HepG2 (cell line): ENCODE results near the gene PRRT1B. TPM values are rescaled to one million over a fixed set of nuclear protein-coding genes. Genes with fewer than 3 reads are reported as not detected.

ENCODE experiments used
- CCAR2 ChIP-seq: fragments of 200-400 bp; formaldehyde crosslinking; optimal IDR thresholded peaks from 2 replicates; pipeline ENCODE3; 2018; ENCODE audit warnings: low read depth, mild to moderate bottlenecking, low read length, moderate library complexity
- ELF3 ChIP-seq: IDR thresholded peaks from 2 replicates; pipeline ENCODE4 v1.6.1; 2016; ENCODE audit warnings: missing genetic modification reagents, missing compliant biosample characterization
- FOXA1 ChIP-seq, 2 experiments: fragments of 450-650 bp in 1 of 2; sonication (generic) in 1 of 2; formaldehyde crosslinking in 1 of 2; IDR thresholded peaks; 2 replicates each; pipeline versions ENCODE4 v1.4.0 to v1.6.1; 2016 to 2020; ENCODE audit warnings: missing genetic modification reagents in 1 of 2
- HNF1B ChIP-seq: sonication (generic); formaldehyde crosslinking; IDR thresholded peaks from 2 replicates; pipeline ENCODE4 v1.5.1; 2020; ENCODE audit warnings: mild to moderate bottlenecking, moderate library complexity, missing genetic modification reagents
- HNF4A ChIP-seq: sonication (generic); formaldehyde crosslinking; IDR thresholded peaks from 2 replicates; pipeline ENCODE4 v1.4.0; 2020; ENCODE audit warnings: missing genetic modification reagents
- NFYB ChIP-seq: sonication (generic); formaldehyde crosslinking; IDR thresholded peaks from 2 replicates; pipeline ENCODE4 v1.4.0; 2020; ENCODE audit warnings: missing genetic modification reagents
- ONECUT2 ChIP-seq: sonication (generic); formaldehyde crosslinking; IDR thresholded peaks from 2 replicates; pipeline ENCODE4 v1.4.0; 2020; ENCODE audit warnings: missing genetic modification reagents
- TAF1 ChIP-seq: sonication (generic); formaldehyde crosslinking; IDR thresholded peaks from 2 replicates; pipeline ENCODE4 v1.4.0; 2020; ENCODE audit warnings: missing genetic modification reagents
- ZNF138 ChIP-seq: sonication (generic); formaldehyde crosslinking; IDR thresholded peaks from 2 replicates; pipeline ENCODE4 v1.5.0; 2020; ENCODE audit warnings: mild to moderate bottlenecking, low read depth, missing genetic modification reagents
- ZNF430 ChIP-seq: sonication (generic); formaldehyde crosslinking; IDR thresholded peaks from 2 replicates; pipeline ENCODE4 v1.9.0; 2021; ENCODE audit warnings: mild to moderate bottlenecking, missing genetic modification reagents
- ZNF451 ChIP-seq: sonication (generic); formaldehyde crosslinking; IDR thresholded peaks from 2 replicates; pipeline ENCODE4 v1.5.0; 2020; ENCODE audit warnings: mild to moderate bottlenecking, missing genetic modification reagents
- ZNF460 ChIP-seq: sonication (generic); formaldehyde crosslinking; IDR thresholded peaks from 2 replicates; pipeline ENCODE4 v1.5.1; 2020; ENCODE audit warnings: missing genetic modification reagents, mild to moderate bottlenecking, borderline replicate concordance
- ZNF547 ChIP-seq: sonication (generic); formaldehyde crosslinking; IDR thresholded peaks from 2 replicates; pipeline ENCODE4 v1.5.1; 2020; ENCODE audit warnings: mild to moderate bottlenecking, missing genetic modification reagents
- ZNF652 ChIP-seq: IDR thresholded peaks from 2 replicates; pipeline ENCODE4 v1.6.1; 2016; ENCODE audit warnings: low read depth, borderline replicate concordance
- ZNF747 ChIP-seq: sonication (generic); formaldehyde crosslinking; IDR thresholded peaks from 2 replicates; pipeline ENCODE4 v1.8.1; 2023; ENCODE audit warnings: missing genetic modification reagents, mild to moderate bottlenecking, borderline replicate concordance
- ZNF788 ChIP-seq: sonication (generic); formaldehyde crosslinking; IDR thresholded peaks from 2 replicates; pipeline ENCODE4 v1.5.0; 2020; ENCODE audit warnings: mild to moderate bottlenecking, missing genetic modification reagents, borderline replicate concordance
- ZNF790 ChIP-seq: sonication (generic); formaldehyde crosslinking; IDR thresholded peaks from 2 replicates; pipeline ENCODE4 v1.8.0; 2022; ENCODE audit warnings: missing genetic modification reagents, mild to moderate bottlenecking, borderline replicate concordance
- polyA plus RNA-seq, 8 experiments: library from polyadenylated mRNA; depleted of rRNA in 3 of 8; stranded (reverse) in 7 of 8; unstranded in 1 of 8; fragments of >200 nt; fragmentation: Illumina TruSeq in 4 of 8; extraction: Trizol in 4 of 8; gene quantifications; 2 replicates each; pipeline versions ENCODE4 v1.2.1 to v1.2.3, GENCODE V29; 2011 to 2016; ENCODE audit warnings: low read depth in 4 of 8, missing spikeins in 1 of 8, mixed read lengths in 1 of 8; ENCODE audit not compliant: insufficient read depth in 1 of 8
- total RNA-seq, 5 experiments: library from RNA; depleted of rRNA; stranded (reverse); fragments of >200 nt; fragmentation: Illumina TruSeq; extraction: Trizol; gene quantifications; 2 replicates each; pipeline ENCODE4 v1.2.3, GENCODE V29; 2016; ENCODE audit warnings: low read depth in 1 of 5
- TF ChIP-seq, protein P1 (sequence below): sonication (generic); formaldehyde crosslinking; IDR thresholded peaks from 2 replicates; pipeline ENCODE4 v1.5.1; 2020; ENCODE audit warnings: mild to moderate bottlenecking, missing genetic modification reagents, moderate library complexity
- TF ChIP-seq, protein P2 (sequence below): sonication (generic); formaldehyde crosslinking; conservative IDR thresholded peaks from 2 replicates; pipeline ENCODE4 v1.8.0; 2022; ENCODE audit warnings: mild to moderate bottlenecking, moderate library complexity, missing genetic modification reagents
- TF ChIP-seq, protein P3 (sequence below): IDR thresholded peaks from 2 replicates; pipeline ENCODE4 v1.6.1; 2016; ENCODE audit warnings: low read depth

Gene PRRT1B
- total and polyA plus RNA-seq, 2 of the 13 experiments (the other 11 are each of a cell fraction or from before 2014, with no cell fraction given), result not detected

- TF ChIP-seq NFYB (CRISPR knock-in tag), result peak; percentile 34; the same call in 1 of the 2 replicates
- no peak for TF ChIP-seq ZNF460 (CRISPR knock-in tag)
- peak; percentile 77; the same call in 1 of the 2 replicates for TF ChIP-seq ZNF788
- no peak for TF ChIP-seq FOXA1 (IDR thresholded peaks at IDR 0.05)
- peak; percentile 60 for TF ChIP-seq FOXA1 (CRISPR knock-in tag; IDR thresholded peaks at IDR 0.05)
- peak; percentile 43; the same call in 1 of the 2 replicates for TF ChIP-seq HNF1B (CRISPR knock-in tag)
- TF ChIP-seq ZNF747, result peak; percentile 41; the same call in 1 of the 2 replicates
- no peak for TF ChIP-seq ZNF547
- TF ChIP-seq ONECUT2 (CRISPR knock-in tag), result peak; percentile 67; the same call in 1 of the 2 replicates
- TF ChIP-seq ZNF138 (CRISPR knock-in tag), result no peak
- TF ChIP-seq CCAR2, result no peak
- peak; percentile 87 for TF ChIP-seq ELF3 (CRISPR knock-in tag)
- TF ChIP-seq, protein P1, sequence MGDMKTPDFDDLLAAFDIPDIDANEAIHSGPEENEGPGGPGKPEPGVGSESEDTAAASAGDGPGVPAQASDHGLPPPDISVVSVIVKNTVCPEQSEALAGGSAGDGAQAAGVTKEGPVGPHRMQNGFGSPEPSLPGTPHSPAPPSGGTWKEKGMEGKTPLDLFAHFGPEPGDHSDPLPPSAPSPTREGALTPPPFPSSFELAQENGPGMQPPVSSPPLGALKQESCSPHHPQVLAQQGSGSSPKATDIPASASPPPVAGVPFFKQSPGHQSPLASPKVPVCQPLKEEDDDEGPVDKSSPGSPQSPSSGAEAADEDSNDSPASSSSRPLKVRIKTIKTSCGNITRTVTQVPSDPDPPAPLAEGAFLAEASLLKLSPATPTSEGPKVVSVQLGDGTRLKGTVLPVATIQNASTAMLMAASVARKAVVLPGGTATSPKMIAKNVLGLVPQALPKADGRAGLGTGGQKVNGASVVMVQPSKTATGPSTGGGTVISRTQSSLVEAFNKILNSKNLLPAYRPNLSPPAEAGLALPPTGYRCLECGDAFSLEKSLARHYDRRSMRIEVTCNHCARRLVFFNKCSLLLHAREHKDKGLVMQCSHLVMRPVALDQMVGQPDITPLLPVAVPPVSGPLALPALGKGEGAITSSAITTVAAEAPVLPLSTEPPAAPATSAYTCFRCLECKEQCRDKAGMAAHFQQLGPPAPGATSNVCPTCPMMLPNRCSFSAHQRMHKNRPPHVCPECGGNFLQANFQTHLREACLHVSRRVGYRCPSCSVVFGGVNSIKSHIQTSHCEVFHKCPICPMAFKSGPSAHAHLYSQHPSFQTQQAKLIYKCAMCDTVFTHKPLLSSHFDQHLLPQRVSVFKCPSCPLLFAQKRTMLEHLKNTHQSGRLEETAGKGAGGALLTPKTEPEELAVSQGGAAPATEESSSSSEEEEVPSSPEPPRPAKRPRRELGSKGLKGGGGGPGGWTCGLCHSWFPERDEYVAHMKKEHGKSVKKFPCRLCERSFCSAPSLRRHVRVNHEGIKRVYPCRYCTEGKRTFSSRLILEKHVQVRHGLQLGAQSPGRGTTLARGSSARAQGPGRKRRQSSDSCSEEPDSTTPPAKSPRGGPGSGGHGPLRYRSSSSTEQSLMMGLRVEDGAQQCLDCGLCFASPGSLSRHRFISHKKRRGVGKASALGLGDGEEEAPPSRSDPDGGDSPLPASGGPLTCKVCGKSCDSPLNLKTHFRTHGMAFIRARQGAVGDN (CRISPR knock-in tag), result peak; percentile 99
- no peak for TF ChIP-seq ZNF451 (CRISPR knock-in tag)
- no peak for TF ChIP-seq ZNF790 (CRISPR knock-in tag)
- TF ChIP-seq TAF1 (CRISPR knock-in tag), result peak; percentile 38; the same call in 1 of the 2 replicates
- peak; percentile 95 for TF ChIP-seq HNF4A
- no peak for TF ChIP-seq ZNF652 (CRISPR knock-in tag)
- TF ChIP-seq, protein P2, sequence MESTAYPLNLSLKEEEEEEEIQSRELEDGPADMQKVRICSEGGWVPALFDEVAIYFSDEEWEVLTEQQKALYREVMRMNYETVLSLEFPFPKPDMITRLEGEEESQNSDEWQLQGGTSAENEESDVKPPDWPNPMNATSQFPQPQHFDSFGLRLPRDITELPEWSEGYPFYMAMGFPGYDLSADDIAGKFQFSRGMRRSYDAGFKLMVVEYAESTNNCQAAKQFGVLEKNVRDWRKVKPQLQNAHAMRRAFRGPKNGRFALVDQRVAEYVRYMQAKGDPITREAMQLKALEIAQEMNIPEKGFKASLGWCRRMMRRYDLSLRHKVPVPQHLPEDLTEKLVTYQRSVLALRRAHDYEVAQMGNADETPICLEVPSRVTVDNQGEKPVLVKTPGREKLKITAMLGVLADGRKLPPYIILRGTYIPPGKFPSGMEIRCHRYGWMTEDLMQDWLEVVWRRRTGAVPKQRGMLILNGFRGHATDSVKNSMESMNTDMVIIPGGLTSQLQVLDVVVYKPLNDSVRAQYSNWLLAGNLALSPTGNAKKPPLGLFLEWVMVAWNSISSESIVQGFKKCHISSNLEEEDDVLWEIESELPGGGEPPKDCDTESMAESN (CRISPR knock-in tag), result no peak
- TF ChIP-seq, protein P3, sequence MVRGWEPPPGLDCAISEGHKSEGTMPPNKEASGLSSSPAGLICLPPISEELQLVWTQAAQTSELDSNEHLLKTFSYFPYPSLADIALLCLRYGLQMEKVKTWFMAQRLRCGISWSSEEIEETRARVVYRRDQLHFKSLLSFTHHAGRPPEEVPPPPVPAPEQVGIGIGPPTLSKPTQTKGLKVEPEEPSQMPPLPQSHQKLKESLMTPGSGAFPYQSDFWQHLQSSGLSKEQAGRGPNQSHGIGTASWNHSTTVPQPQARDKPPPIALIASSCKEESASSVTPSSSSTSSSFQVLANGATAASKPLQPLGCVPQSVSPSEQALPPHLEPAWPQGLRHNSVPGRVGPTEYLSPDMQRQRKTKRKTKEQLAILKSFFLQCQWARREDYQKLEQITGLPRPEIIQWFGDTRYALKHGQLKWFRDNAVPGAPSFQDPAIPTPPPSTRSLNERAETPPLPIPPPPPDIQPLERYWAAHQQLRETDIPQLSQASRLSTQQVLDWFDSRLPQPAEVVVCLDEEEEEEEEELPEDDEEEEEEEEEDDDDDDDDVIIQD (CRISPR knock-in tag), result peak; percentile 48; the same call in 1 of the 2 replicates
- peak; percentile 84 for TF ChIP-seq ZNF430 (CRISPR knock-in tag)
Observed at GRCh38 chr9:131605770-131606590, 60.7 kb downstream of the PRRT1B start (continued).
